Islet precursor cell (in vitro differentiated cells): ENCODE data around the gene DGKE.
A peak's percentile ranks its signal among the peaks of the same experiment; 100 is the strongest.

Experiments used
- DNase-seq: peaks from one replicate; pipeline ENCODE4 v3.0.0-alpha.2; 2018

The DGKE gene

DNA sequence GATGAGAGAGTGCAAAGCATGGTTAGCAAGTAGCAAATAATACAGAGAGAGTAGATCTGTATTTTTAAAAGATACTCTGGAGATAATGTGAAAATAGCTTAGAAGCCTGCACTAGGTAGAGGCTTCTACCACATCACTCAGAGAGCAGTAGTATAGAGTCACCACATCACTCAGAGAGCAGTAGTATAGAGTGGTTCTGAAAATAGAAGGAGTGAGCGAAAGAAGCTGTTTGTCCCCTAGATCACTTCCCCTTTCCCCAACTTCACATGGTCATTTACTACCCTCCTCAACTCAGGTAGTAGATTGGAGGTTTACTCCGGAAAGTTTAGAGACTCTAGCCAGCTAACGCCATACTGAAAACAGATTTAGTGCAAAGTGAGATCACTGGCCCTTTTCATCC is 17.1 kb downstream of the DGKE start:
- no peak for DNase-seq

DNA sequence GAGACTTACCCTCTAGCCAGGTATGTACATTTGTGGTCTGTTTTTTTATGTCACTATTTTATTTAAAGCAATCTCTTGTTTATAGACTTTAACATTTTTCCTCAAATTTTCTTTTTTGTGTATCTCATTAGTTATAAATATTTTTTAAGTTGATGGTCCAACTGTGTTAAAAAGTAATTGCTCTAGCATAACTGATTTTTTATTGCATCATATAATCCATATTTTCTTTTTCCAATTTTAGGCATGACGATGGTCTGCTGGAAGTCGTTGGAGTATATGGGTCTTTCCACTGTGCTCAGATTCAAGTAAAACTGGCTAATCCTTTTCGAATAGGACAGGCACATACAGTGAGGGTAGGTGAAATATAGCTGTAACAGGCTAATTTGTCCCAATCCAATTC is 27.9 kb downstream of the DGKE start:
- DNase-seq, result no peak

DNA sequence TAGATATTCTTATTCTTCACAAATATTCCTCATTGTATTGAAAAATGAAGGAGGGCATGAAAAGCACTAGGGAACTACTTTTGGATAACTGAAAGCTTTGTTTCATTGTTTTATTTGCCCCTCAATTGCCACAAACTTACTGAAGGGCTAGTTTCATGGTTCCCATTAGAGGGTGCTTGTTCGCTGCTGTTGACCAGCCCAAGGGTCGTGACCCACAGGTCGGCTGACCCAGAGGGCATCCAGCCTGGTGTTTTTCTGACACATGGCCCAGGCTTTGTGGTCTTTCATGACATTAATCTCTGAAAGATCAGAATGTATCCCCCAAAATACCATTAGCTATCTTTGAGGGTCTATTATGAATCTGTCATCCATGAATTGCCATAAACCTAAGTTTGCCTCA is 30.0 kb downstream of the DGKE start:
- no peak for DNase-seq

DNA sequence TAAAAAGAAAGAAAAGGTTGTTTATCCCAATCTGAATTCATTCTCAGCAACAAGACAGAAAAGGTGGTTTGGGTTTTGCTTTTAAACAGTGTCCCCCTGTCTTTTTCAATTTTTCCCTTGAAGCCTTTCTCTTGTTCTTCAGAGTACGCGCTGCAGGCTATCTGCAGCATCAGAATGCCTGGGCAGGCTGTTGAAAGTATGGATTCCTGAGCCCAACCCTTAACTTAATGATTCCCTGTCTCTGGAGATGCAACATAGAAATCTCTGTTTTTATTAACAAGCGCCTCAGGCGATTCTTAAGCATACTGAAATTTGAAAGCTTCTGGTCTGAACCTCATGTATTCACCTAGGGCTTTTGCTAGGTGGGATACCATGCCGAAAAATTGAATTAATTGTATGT is 32.1 kb downstream of the DGKE start:
- DNase-seq, result peak; percentile 87

DNA sequence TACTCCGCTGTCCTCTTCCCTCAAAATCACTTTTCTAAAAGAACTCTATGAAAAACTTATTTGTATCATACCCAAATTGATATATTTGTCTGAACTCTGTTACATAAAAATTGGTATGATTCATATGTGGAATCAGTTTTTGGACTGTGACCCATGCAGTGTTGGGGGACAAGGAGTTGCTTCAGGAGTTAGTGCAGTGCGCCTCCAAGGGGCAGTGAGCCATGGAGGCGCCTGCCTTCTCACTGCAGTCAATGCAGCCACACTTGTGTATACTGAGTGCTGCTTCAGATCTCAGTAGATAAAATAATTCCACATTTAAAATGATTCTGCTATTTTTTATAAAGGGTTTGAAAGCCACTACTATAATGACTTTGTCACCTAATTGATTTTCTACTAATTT is 32.5 kb downstream of the DGKE start:
- no peak for DNase-seq

DNA sequence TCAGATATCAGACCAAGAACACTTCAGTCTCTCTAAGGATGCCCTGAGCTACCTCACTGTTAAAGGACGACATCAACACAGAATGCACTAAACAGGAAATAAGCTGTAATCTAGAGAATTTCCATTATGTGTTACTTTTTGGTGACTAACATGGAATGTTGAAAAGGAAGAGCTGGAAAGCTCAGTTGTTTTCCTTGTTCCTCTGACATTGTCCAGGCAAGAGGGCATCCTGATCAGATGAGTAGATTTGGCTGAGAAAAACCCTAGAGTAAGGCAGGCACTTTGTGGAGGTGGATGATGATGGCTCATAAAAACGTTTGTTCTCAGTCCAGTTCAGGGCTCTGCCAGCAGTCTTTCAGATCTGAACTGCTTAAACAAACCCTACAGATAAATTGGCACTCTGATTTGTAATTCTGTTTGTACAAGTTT is 34.0 kb downstream of the DGKE start:
- DNase-seq, result peak; percentile 94

DNA sequence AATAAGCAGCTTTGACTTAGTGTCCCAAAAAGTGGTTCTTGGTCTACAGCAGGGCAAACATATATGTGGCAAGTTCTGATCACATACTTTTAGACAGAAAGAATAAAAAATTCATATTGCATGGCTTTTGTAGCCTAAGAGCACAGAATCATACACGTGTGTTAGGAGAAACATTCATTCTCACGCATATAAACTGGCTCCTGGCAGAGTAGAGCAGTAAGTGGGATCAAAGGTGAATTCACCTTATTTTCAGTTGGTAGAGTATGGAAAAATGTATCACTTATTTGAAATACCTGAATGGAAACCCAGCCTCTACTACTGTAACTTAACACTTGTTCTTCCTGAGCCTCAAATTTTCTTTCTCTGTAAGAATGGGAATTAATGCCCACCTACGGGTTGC is 34.8 kb downstream of the DGKE start:
- DNase-seq, result peak; percentile 13

DNA sequence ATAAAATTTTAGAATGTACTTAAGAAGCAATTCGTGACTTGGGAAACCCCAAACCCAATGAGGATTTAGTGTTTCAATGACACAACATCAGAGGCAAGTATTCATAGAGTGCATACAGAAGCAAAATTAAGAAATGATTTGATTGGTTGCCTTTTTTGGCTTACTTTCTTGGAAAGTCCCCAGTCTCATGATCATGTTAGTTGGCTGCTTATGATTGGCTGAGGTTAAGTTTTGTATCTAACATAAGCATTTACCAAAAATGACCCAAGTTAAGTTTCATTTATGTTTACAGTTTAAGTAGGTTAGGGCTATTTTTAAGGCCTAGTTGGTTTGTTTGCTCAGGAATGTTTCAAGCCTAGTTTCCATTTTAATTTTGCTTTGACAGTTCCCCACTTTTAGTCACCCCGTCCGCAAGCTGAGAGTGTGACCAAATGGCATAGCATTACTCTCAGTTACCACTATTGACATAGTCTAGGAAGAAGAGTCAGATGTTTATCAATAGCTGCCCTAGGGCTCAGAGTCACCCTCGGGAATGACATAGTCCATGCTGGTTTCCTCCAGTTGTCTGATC is 36.2 kb downstream of the DGKE start:
- peak; percentile 79 for DNase-seq

DNA sequence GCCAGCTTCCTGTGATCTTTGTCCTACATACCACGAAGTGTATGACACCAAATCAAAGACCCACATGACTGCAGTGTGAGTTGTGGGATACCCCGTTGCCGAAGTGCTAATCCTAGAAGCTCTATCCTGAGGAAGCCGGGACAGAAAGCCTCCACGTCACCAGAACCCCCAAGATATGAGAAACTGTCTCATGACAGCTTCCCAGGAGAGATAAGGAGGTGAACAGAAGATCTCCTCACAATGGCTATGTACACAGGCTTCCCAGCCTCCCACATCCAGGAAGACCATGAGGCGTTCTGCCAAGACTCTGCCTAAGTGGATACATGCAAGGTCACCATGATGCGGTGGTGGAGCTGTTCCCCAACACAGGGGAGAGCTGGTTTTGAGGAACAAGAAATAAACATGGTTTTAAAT is 42.8 kb downstream of the DGKE start:
- DNase-seq, result peak; percentile 48

DNA sequence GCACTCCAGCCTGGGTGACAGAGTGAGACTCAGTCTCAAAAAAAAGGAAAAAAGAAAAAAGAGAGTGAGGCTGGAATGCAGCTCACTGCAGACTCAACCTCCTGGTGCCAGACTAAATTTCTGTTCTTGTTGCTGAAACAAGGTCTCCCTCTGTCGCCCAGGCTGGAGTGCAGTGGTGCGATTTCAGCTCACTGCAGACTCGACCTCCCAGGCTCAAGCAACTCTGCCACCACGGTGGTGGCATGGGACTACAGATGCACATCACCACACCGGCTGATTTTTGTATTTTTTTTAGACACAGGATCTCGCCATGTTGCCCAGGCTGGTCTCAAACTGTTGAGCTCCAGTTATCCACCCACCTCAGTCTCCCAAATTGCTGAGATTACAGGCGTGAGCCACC is 45.3 kb downstream of the DGKE start:
- peak; percentile 44 for DNase-seq

DNA sequence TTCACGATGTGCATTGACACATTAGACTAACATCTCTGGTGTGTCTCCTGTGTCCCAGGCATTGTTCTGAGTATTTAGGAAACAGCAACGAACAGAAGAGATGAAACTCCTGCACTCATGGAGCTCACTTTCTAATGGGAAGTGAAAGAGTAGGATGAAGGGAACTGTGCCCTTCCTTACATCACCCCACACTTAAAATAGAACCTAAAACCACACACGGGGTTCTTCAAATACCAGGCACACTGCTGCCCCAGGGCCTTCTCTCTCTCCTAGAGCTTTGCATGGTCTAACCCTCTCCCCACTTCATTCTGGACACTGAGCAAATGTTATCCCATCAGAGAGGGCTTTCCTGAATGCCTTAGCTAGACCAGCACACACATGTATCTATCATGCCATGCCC is 46.2 kb downstream of the DGKE start:
- no peak for DNase-seq

DNA sequence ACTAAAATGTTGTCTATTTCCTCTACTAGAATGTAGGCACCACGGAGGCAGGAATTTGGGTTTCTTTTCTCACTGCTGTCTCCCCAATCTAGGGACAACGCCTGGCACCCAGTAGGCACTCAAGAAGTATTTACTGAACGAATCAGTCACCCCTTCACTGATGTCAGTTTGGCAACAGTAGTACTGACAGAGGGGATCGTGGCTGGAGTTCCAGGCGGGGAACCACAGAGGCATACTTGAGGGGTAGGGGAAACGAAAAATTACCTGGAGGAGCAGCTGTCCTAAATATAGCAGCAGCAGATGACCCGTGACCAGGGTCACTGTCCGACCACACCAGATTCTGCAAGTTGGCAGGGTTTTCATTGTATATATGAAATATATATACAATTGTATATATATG is 46.6 kb downstream of the DGKE start:
- peak; percentile 46 for DNase-seq

DNA sequence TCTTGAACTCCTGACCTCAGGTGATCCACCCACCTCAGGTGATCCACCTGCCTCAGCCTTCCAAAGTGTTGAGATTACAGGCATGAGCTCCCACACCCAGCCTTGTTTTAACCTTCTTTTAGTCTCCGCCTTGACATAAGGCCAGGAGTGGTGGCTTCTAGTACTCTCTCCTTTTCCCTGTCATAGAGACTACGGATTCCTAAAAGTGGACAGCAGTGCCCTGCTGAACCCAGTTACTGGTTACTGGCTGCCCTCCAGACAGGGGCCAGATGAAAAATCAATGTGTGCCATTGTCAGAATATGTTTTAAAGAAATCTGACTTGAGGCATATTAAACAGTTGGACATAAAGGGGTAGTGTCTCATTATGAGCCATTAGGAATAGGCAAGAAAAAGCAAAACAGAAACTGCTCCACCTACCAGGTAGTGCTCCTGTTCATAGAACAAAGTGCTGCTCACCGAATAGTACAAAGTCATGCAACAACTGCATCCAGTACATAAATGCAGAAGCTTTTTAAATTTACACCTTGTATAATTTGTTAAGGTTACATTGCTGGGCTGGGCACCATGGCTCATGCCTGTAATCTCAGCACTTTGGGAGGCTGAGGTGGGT is 47.8 kb downstream of the DGKE start:
- DNase-seq, result peak; percentile 28

DNA sequence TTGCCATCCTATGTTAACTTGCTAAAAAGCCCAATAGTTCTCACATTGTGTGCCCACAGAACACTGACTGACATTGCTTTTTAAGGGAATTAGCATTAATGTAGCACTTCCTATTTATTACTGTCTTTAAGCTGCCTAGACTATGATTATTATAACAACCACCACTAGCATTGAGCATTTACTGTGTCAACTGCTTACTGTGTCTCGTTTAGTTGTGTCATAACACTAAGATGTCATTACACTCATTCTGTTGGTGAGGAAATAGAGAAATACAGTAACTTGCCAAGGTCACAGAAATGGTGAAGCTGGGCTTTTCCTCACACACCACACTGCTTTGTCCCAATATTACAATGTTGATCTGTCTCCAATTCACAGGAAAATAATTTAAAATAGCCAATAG is 49.7 kb downstream of the DGKE start:
- no peak for DNase-seq

DNA sequence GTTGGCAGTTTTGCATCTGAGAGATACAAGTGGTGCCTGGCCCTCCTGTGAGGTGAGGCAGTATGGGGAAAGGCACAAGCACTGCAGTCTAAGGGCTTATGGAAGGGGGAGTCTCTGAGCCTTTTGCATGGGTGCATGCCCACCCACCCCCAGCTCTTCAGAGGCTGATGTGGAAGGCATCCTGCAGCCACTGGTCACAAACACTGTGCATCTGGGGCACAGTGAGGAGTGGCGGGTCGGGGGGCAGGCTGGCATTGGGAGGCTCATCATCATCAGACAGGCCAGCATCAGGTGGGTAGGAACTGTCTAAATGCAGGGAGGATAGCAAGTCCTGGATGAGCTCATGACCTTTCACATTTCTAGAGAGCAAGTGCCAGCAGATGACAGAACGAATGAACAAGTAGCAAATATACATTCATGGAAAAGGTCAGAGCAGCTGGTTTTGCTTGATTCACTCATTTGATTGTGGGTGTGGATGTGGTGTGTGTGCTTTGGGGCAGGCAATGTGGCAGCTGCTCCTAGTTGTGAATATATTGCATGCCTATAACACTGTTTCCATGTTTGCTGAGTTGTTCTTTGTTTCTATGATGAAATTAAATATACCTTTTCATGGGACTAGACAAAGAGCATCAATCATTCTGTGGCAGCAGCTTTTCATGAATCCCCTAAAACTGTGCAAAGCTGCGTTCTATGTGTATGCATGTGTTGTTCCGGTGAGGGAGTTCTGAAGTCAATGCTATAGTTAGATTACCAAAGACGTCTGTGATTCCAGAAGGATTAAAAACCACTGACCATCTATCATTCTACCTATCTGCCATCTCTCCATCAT is 50.7 kb downstream of the DGKE start:
- no peak for DNase-seq

DNA sequence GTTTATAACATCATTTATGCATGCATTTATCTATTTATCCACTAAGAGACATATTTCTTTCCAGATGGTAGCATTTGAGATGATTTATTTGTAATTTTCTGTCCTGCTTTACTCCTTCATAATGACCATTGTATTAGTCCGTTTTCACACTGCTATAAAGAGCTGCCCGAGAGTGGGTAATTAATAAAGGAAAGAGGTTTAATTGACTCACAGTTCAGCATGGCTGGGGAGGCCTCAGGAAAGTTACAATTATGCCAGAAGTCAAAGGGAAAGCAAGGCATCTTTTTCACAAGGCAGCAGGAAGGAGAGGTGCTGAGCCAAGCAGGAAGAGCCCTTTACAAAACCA is 51.3 kb downstream of the DGKE start:
- DNase-seq, result no peak

DNA sequence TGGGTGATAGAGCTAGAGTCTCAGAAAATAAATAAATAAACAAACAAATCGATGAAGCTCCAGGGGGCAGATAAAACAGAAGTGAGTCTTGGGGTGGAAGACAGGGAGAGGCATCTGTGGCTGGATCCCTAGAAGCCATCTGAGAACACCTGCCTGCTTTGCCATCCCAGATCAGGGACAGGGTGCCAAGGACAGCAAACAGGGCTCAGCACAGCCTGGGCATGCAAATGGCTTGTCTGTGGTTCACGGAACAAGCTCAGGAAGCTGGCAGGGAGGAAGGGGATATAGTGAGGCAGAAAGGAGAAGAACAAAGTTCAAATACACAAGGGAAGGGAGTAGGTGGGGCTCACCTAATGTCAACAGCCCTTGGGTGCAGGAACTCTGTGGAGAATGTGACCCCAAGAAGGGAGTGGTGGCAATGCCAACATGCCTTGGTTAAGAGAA is 52.4 kb downstream of the DGKE start:
- no peak for DNase-seq

DNA sequence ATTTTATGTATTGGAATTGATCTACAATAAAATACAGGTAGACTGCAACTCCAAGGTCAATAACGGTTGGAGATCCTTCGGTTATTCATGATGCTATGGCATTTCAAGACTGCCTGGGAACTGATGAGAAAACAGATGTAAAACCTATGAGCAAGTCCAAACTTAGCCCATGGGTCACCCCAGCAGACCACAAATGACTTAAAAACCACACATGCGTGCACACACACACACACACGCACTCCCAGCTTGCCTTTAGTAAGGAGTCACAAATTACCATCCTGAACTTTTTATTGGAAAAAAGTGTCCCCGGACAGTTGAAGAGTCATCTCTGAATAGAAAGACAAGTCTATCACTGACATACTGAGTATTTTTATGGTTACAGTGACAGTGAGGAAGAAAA is 53.2 kb downstream of the DGKE start:
- DNase-seq, result no peak

DNA sequence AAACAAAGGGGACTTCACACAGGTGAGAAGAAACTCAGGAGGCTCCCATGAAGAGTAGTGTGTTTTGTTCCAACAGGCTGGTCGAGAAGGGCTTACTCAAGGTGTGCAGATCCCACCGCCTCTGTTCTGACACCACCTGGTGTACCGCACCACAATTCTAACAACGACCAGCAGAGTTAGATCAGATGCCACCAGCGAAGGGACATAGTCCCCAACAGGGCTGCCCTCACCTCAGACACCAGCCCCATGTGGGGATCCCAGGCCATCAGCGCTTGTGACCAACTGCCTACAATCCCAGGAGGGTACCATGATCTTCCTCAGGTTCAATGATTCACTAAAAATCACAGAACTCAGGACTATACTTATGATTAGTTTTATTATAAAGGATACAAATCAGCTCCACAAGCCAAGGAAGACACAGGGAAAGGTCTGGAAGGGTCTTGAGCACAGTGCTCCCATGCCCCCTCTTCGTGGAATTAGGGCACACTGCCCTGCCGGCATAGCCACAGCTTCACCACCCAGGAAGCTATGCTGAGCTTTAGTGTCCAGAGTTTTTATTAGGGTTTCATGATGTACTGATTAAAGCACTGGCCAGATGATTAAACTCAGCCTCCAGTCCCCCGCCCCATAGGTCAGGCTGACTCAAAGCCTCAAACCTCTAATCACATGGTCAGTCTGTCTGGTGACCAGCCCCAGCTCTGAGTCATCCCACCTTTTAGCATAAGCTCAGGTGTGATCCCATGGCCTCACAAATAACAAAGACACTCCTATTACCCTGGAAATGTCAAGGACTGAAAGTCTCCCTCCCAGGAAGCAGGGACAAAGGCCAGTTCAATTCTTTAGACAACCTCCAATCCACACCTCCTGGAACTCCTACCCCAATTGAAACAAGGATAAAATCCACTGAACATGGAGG is 53.9 kb downstream of the DGKE start:
- peak; percentile 74 for DNase-seq

DNA sequence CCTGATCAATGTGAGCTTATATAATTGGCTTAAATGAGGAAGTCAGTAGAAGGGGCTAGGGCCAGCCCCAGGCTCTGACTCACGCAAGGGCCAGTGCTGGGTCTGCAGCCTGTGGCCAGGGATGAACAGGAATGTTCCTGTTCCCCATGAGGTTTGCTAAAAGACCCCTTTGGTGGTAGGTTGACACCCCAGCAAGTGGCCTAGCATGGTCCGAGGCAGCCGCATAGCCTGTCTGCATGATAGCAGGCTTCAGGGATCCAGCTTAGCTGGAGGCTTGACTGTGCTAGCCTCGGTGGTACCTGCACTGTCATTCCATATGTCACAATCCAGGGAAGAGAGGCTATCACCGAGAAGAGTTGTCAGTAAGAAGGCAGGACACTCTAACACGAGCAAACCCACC is 56.4 kb downstream of the DGKE start:
- peak; percentile 35 for DNase-seq

DNA sequence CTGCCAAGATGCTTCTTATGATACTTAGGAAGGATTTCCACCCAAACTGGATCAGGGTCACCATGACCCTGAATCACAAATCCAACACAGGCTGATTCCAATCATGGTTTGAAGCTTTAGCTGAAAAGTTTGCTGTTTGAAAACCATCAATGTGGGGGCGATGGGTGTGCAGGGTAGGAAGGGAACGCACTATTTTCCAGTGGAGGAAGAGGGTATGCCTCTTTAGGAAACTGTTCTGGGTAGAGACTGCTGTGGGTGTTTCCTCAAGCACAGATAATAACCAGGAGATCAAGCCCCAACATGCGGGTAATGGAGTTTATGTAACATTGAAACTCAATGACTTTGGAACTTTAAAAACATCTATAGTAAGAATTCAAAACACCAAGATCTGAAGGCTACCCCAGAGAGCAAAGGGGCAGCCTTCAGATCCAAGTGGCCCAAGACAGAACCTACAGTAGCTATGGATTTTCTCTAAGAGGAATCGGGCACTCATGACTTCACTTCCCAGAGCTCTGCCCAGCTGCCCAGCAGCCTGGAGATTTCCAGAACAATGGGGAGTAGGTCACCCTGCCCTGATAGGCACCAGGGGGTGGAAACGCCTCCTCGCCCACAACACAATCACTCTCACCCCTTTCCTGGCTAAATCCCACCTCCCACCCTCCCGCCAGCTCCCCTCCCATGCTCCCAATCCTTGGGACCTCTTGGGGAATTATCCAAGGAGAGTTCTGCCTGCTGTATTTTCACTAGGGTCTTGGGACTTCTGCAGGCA is 57.1 kb downstream of the DGKE start:
- peak; percentile 34 for DNase-seq

DNA sequence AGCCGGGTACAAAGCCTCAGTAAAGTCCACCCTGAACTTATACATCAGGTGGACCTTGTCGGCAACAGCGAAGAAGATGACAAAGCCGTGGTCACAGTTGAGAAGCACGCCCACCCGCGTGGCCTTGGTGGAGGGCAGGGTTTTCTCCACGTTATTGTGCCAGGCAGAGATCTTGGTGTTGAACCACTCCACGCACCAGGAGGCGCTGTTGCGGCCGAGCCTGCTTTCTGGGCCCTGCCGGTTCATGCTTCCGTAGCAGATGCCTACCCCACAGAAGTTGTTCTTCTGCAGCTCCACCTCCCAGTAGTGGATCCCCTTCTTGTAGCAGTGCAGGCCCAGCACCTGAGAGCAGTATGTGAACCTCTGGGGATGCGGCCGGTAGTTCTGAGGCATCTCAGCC is 57.8 kb downstream of the DGKE start:
- DNase-seq, result peak; percentile 56

DNA sequence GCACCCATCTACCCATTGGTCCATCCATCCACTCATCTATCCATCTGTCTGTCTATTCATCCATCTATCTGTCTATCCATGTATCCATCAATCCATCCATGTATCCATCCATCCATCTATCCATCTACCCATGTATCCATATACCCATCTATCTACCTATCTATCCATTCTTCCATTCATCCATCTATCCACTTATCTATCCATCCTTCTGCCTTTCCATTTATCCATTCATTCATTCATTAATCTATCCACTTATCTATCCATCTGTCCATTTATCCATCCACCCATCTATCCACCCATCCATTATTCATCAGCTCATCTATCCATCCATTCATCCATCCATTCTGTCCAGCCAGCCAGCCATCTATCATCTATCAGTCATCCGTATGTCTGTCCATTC is 58.4 kb downstream of the DGKE start:
- no peak for DNase-seq
